SH-SY5Y (cell line): ENCODE measurements around the gene EDRF1.

ENCODE experiments used
- GATA2 ChIP-seq: IDR thresholded peaks from 2 replicates; pipeline ENCODE4 v1.6.1; 2011; ENCODE audit warnings: mild to moderate bottlenecking, low read depth, low read length
- GATA3 ChIP-seq: IDR thresholded peaks from 2 replicates; pipeline ENCODE4 v1.6.1; 2011; ENCODE audit warnings: low read depth, mild to moderate bottlenecking, low read length, moderate library complexity

DNA sequence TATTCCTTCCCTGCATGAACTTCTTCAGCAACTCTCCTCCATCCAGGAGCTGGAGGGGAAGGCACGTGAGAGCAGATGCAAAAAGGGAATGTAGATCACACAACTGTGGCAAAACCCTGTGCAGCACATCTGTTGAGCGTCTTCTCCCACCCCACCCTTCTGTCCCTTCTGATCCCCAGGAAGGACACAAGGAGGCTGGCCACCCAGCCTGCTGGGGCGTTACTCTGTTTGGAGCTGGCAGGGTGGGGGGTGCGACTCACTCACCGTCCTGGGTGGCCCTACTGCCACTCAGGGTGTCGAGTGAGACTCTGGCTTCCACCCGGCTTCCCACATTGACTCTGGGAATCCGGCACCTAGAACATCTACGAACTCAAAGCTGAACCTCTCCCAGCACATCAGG is 66.3 kb downstream of the EDRF1 start:
- TF ChIP-seq GATA3 (no peak), GATA2 (no peak)
